GM18499 (cell line): ENCODE measurements around the gene CEACAM16.
"Not testable (repeated sequence)": the region's sequence is repeated elsewhere in the genome, so short reads cannot be mapped to it uniquely, and the experiment has no call there.

Experiments
- ATAC-seq: cut with Tn5 transposase; IDR thresholded peaks from one replicate; pipeline ENCODE4 v1.9.1; 2021; ENCODE audit warnings: moderate number of reproducible peaks; ENCODE audit not compliant: insufficient read depth, unreplicated experiment

Gene CEACAM16, protein sequence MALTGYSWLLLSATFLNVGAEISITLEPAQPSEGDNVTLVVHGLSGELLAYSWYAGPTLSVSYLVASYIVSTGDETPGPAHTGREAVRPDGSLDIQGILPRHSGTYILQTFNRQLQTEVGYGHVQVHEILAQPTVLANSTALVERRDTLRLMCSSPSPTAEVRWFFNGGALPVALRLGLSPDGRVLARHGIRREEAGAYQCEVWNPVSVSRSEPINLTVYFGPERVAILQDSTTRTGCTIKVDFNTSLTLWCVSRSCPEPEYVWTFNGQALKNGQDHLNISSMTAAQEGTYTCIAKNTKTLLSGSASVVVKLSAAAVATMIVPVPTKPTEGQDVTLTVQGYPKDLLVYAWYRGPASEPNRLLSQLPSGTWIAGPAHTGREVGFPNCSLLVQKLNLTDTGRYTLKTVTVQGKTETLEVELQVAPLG

DNA sequence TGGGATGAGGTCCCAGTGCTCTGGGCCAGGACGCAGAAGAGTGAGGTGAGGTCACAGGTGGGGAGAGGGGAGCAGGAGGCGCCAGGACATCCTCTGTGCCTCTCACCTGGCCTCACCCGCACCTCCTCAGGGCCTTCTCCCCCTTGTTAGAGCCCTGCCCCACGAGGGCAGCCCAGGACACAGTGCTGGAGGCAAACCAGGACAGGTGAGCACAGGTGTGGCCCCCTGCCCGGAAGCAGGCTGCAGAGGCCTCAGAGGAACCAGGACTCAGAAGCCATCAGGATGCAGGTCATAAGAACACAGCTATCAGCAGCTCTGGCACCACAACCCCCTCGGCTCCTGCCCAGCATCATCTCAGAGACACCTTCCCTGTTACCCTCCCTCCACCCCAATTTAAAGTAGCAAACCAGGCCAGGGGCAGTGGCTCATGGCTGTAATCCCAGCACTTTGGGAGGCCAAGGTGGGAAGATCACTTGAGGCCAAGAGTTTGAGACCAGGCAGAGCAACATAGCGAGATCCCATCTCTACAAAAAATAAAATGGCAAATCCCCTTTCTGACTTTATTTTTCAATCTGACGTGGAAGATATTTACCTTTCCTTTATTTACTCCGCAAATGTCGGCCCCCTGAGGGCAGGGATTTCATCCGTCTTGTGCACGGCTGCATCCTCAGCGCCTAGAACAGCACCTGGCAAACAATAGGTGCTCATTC lies at the start of gene CEACAM16:
TSS of gene CEACAM16 (plus strand) at position 660 of the 710 bp plus-strand sequence. CDS start 2,306 bp downstream, outside the sequence.
- ATAC-seq, result no peak

- ATAC-seq, result no peak
Observed at GRCh38 chr19:44649578-44650145, 49.3 kb upstream of the CEACAM16 start.

- ATAC-seq, result no peak
Observed at GRCh38 chr19:44653343-44653742, 45.6 kb upstream of the CEACAM16 start.

DNA sequence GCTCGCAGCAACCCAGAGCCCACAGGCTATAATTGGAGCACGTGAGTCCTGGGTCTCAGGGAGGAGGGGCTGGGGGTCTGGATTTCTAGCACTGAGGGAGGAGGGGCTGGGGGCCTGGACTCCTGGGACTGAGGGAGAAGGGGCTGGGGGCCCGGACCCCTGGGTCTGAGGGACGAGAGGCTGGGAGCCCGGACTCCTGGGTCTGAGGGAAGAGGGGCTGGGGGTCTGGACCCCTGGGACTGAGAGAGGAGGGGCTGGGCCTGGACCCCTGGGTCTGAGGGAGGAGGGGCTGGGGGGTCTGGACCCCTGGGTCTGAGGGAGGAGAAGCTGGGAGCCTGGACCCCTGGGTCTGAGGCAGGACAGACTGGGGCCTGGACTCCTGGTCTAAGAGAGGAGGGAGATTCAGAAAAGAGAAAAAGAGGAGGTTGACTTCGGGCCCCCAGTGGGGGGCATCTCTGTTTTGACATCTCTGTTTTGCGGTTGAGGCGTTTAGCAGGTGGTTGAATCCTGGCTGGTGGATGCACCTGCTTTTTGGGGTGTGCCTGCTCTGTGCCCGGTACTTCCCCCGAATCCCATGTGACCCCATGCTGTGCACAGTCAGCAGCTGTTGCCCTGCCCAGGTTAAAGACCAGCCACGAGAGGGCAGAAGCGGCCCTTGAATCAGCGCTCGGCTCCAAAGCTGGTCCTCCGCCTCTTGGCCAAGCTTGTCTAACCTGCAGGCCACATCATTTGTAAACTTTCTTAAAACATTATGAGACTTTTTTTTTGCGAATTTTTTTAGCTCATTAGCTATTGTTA lies 44.8 kb upstream of the CEACAM16 start:
- ATAC-seq, result peak; percentile 86

GRCh38 chr19:44657211-44657921 lies 41.6 kb upstream of the CEACAM16 start:
- no peak for ATAC-seq

GRCh38 chr19:44658069-44658733 lies 40.8 kb upstream of the CEACAM16 start:
- no peak for ATAC-seq

- ATAC-seq, result no peak
Observed at GRCh38 chr19:44660081-44660480, 38.9 kb upstream of the CEACAM16 start.

DNA sequence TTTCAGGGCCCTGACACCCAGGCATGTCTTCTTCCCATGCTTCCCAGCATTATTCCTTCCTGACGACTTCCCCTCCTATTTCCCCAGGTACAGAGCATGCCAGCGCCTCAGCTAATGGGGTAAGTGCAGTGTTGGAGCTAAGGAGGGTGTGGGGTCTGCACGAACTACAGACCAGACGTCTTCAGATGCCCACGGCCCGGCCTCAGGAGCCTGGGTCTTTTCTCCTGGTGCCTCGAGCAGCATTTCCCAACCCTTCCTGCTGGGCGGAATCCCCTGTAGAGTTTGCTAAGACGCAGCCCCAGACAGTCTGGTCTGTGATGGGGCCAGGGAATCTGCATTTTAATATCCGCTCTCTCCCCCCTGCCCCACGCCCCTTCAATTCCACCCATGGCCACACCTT lies 37.7 kb upstream of the CEACAM16 start:
- ATAC-seq, result no peak

GRCh38 chr19:44661904-44662303 lies 37.0 kb upstream of the CEACAM16 start:
- ATAC-seq, result no peak

- ATAC-seq, result no peak
Observed at GRCh38 chr19:44662691-44663385, 36.1 kb upstream of the CEACAM16 start.

- ATAC-seq, result no peak
Observed at GRCh38 chr19:44663996-44664395, 35.0 kb upstream of the CEACAM16 start.

GRCh38 chr19:44664976-44665375 lies 34.0 kb upstream of the CEACAM16 start:
- ATAC-seq, result no peak

- ATAC-seq, result no peak
Observed at GRCh38 chr19:44666852-44667556, 31.9 kb upstream of the CEACAM16 start.

GRCh38 chr19:44668985-44669764 lies 29.8 kb upstream of the CEACAM16 start:
- no peak for ATAC-seq

DNA sequence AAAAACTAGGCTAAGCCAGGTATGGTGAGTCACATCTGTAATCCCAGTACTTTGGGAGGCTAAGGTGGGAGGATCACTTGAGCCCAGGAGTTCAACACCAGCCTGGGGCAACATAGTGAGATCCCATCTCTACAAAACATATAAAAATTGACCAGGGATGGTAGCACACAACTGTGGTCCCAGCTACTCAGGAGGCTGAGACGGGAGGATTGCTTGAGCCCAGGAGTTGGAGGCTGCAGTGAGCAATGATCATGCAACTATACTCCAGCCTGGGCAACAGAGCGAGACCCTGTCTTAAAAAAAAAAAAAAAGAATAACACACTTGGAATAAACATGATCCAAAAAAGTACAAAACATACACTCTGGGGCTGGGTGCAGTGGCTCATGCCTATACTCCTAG lies 28.9 kb upstream of the CEACAM16 start:
- not testable (repeated sequence) for ATAC-seq

DNA sequence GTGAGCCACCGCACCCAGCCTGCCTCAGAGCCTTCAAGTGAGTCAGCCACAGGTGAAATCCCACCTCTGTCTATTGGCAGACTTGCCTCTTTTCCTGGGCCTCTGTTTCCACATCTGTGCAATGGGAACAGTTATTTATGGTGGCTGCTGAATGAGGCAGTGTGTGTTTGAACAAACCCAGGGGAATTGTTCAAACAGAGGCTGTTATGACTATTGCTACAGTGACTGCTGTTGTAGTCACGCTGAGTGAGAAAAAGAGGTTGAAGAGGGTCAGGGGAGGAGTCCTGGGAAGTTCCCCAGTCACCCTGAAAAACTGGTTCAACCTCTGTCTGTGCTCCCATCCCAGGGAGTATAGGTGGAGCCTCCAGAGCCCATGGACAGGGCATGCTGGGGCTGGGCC lies 27.6 kb upstream of the CEACAM16 start, which contains the start of gene CEACAM19:
TSS of gene CEACAM19 (plus strand) at position 83 of the 400 bp plus-strand sequence. CDS start 450 bp downstream, outside the sequence.
- ATAC-seq, result no peak

- ATAC-seq, result no peak
Observed at GRCh38 chr19:44672226-44672625, 26.7 kb upstream of the CEACAM16 start.
